ENCODE data around the gene FANCI.

DNA sequence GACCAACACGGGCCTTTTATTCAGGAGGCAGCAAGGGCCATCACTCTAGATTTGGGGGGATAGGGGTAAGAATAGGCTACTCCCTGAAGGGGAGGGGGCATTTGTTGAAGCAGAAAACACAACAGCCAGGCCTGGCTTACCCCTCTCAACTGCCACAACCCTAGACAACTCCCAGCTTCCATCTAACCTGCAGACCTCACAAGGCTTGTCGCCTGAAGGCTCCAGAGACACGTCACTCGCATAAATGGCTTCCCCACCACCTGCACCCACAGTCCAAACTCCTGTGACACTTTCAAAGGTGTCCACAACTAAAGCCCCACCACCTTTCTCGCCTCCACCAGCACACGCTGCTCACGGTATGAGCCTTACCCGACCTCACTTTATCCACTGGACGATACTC, 75.9 kb downstream of the FANCI start:
- TF ChIP-seq, protein P1, sequence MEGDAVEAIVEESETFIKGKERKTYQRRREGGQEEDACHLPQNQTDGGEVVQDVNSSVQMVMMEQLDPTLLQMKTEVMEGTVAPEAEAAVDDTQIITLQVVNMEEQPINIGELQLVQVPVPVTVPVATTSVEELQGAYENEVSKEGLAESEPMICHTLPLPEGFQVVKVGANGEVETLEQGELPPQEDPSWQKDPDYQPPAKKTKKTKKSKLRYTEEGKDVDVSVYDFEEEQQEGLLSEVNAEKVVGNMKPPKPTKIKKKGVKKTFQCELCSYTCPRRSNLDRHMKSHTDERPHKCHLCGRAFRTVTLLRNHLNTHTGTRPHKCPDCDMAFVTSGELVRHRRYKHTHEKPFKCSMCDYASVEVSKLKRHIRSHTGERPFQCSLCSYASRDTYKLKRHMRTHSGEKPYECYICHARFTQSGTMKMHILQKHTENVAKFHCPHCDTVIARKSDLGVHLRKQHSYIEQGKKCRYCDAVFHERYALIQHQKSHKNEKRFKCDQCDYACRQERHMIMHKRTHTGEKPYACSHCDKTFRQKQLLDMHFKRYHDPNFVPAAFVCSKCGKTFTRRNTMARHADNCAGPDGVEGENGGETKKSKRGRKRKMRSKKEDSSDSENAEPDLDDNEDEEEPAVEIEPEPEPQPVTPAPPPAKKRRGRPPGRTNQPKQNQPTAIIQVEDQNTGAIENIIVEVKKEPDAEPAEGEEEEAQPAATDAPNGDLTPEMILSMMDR (IDR thresholded peaks at IDR 0.05) = no peak
- no peak for TF ChIP-seq POLR2A (IDR thresholded peaks at IDR 0.05)
- TF ChIP-seq POLR2AphosphoS5 (IDR thresholded peaks at IDR 0.05) = no peak
